Activated CD4-positive, alpha-beta memory T cell treated with anti-CD3 and anti-CD28 coated beads, Interleukin-2, amount 10 ng/mL, durations not matched to agents 7 days and 5 days (primary cell): ENCODE measurements around the gene SLC12A9. TPM values are rescaled to one million over a fixed set of nuclear protein-coding genes. Genes with fewer than 3 reads are reported as not detected.
"Not testable (repeated sequence)": the region's sequence is repeated elsewhere in the genome, so short reads cannot be mapped to it uniquely, and the experiment has no call there.

Source experiments
- CTCF ChIA-PET: fragments of 350-600 bp; sonication (Branson Sonifier 250); formaldehyde crosslinking; loops from one replicate; lab custom pipeline; 2021; ENCODE audit warnings: antibody characterized with exemption, inconsistent platforms; lab: Charles Lee
- POLR2A ChIA-PET: fragments of 350-600 bp; sonication (Branson Sonifier 250); formaldehyde crosslinking; loops from one replicate; lab custom pipeline; 2021; ENCODE audit warnings: antibody characterized with exemption; lab: Charles Lee
- DNase-seq: peaks from one replicate; pipeline ENCODE4 v3.0.0-alpha.2; 2020
- H3K27ac Mint-ChIP-seq: one replicate; pipeline ENCODE4 v1.8.0; 2021; ENCODE audit warnings: mild to moderate bottlenecking, mixed read lengths
- H3K27me3 Mint-ChIP-seq: one replicate; pipeline ENCODE4 v1.8.0; 2021; ENCODE audit warnings: mixed read lengths
- H3K36me3 Mint-ChIP-seq: one replicate; pipeline ENCODE4 v1.8.0; 2021; ENCODE audit warnings: low read depth, mixed read lengths
- H3K4me1 Mint-ChIP-seq: one replicate; pipeline ENCODE4 v1.8.0; 2021; ENCODE audit warnings: mixed read lengths
- H3K4me3 Mint-ChIP-seq: one replicate; pipeline ENCODE4 v1.8.0; 2021; ENCODE audit warnings: mild to moderate bottlenecking, mixed read lengths
- H3K9me3 Mint-ChIP-seq: one replicate; pipeline ENCODE4 v1.8.0; 2021; ENCODE audit warnings: mixed read lengths
- total RNA-seq, 2 experiments: library from RNA; stranded (reverse); gene quantifications; one replicate each; pipeline ENCODE4 v1.2.3, GENCODE V29; 2021

Gene SLC12A9
- 10 to 100 TPM; 34.0 to 36.3 TPM for total RNA-seq

GRCh38 chr7:100852048-100852872 lies at the start of gene SLC12A9:
SLC12A9 (plus strand) TSS chr7:100852713; CDS start chr7:100854198, 1,485 bp downstream.
- peak within 1 kb of the TSS; percentile 93 for H3K4me3 Mint-ChIP-seq
- CTCF ChIA-PET = interaction anchor here (0.5 to 6.9 kb wide), 29 partner anchors 10 to 424 kb away, joined by 3 to 141 read pairs (median 4); partner anchors contain the start of genes FBXO24, GIGYF1, LRCH4 and POP7
- peak within 1 kb of the TSS; percentile 49 for H3K27ac Mint-ChIP-seq
- POLR2A ChIA-PET = interaction anchor here (0.7 to 4.2 kb wide), 12 partner anchors 9 to 218 kb away, joined by 3 to 38 read pairs (median 6); partner anchors contain the start of genes POP7, SRRT and UFSP1
- no peaks in the 10 kb centered on the region for H3K27me3 Mint-ChIP-seq
- H3K36me3 Mint-ChIP-seq = peaks cover 6% of the 10 kb centered on the region
- peak; percentile 88 for DNase-seq
- H3K4me1 Mint-ChIP-seq = peaks cover 20% of the 10 kb centered on the region
- H3K9me3 Mint-ChIP-seq = no peaks in the 10 kb centered on the region

GRCh38 chr7:100802951-100803350 lies 49.6 kb upstream of the SLC12A9 start:
- no peak for DNase-seq
- H3K27me3 Mint-ChIP-seq = peaks cover 10% of the 10 kb centered on the region
- POLR2A ChIA-PET = no interaction called here
- H3K4me3 Mint-ChIP-seq = no peak overlapping the region
- H3K36me3 Mint-ChIP-seq = no peaks in the 10 kb centered on the region
- no peaks in the 10 kb centered on the region for H3K9me3 Mint-ChIP-seq
- no peak overlapping the region for H3K27ac Mint-ChIP-seq
- CTCF ChIA-PET = interaction anchor here (1.1 to 7.6 kb wide), 2 partner anchors 20 to 50 kb away, joined by 3 to 141 read pairs; partner anchors contain the start of gene SLC12A9
- peaks cover 11% of the 10 kb centered on the region for H3K4me1 Mint-ChIP-seq

GRCh38 chr7:100803398-100804161 lies 48.9 kb upstream of the SLC12A9 start:
- H3K4me3 Mint-ChIP-seq = no peak overlapping the region
- POLR2A ChIA-PET = no interaction called here
- no peaks in the 10 kb centered on the region for H3K36me3 Mint-ChIP-seq
- H3K4me1 Mint-ChIP-seq = peaks cover 11% of the 10 kb centered on the region
- no peaks in the 10 kb centered on the region for H3K9me3 Mint-ChIP-seq
- H3K27ac Mint-ChIP-seq = no peak overlapping the region
- CTCF ChIA-PET = interaction anchor here (0.7 to 7.6 kb wide), 3 partner anchors 20 to 49 kb away, joined by 3 to 141 read pairs (median 3); partner anchors contain the start of gene SLC12A9
- peak; percentile 65 for DNase-seq
- H3K27me3 Mint-ChIP-seq = peaks cover 7% of the 10 kb centered on the region

DNA sequence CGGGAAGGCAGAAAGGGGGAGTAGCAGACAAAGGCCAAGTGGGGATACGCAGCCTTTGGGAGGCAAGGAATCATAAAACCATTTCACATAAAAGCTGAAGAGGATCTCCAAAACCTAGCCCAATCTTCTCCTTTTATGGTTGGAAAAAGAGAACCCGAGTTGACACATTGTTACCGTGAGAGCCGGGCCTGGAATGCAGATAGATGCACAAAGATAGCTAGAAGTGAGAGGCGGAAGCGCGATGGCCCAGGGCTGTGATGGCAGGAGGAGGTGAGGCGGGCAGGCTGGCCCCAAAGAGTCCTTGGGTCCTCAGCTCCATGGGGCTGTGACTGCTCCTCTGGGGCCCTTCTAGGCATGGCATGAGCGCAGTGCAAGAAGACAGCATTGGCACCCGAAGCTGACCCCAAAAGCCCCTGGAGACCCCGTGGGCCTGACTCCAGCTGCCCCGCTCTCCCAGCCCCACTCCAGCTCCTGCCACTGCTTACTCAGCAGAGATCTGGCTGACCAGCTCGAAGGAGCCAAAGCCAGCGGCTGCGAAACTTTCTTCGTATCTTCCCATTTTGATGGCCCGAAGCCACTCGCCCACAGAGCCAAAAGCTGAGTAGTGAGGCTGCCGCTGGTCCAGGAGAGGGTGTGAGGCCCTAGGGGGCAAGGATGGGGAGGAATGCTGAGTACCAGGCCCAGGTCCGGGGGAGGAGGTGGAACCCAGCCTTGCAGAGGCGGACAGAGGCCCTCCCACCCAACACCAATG lies 47.7 kb upstream of the SLC12A9 start:
- CTCF ChIA-PET = interaction anchor here (7.6 kb wide), 1 partner anchor 48 kb away, joined by 141 read pairs; the partner anchor contains the start of gene SLC12A9
- H3K9me3 Mint-ChIP-seq = no peaks in the 10 kb centered on the region
- POLR2A ChIA-PET = no interaction called here
- H3K27me3 Mint-ChIP-seq = peaks cover 7% of the 10 kb centered on the region
- H3K4me3 Mint-ChIP-seq = no peak overlapping the region
- H3K4me1 Mint-ChIP-seq = peaks cover 8% of the 10 kb centered on the region
- no peak overlapping the region for H3K27ac Mint-ChIP-seq
- no peaks in the 10 kb centered on the region for H3K36me3 Mint-ChIP-seq
- DNase-seq = no peak

DNA sequence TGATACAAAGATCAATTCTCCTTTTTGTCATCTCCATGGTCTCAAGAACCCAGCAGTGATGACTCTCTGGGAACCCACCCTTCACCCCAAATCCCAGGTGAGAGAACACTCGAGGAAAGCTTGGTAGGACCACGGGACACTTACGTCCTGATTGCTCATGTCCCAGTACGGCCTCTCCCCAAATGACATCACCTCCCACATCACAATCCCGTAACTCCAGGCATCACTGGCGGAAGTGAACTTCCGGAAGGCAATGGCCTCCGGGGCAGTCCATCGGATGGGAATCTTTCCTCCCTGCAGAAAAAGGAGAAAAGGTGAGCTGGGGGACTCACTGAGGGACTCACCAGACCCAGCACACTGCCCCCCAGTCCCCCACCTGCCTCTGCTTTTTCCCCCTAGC lies 46.2 kb upstream of the SLC12A9 start:
- Mint-ChIP-seq H3K4me1 (peaks cover 8% of the 10 kb centered on the region), H3K27me3 (peaks cover 5% of the 10 kb centered on the region), H3K4me3 (no peak overlapping the region), H3K36me3 (no peaks in the 10 kb centered on the region), H3K27ac (no peak overlapping the region), H3K9me3 (no peaks in the 10 kb centered on the region)
- ChIA-PET CTCF (interaction anchor here (1.1 to 1.5 kb wide), 2 partner anchors 81 to 100 kb away, joined by 3 read pairs; partner anchors contain the start of gene POP7), POLR2A (no interaction called here)
- DNase-seq = no peak

- not testable (repeated sequence) for H3K4me1 Mint-ChIP-seq, H3K36me3 Mint-ChIP-seq, H3K27ac Mint-ChIP-seq, DNase-seq, H3K9me3 Mint-ChIP-seq, H3K27me3 Mint-ChIP-seq, H3K4me3 Mint-ChIP-seq
- ChIA-PET POLR2A (interaction anchor here (0.8 kb wide), 1 partner anchor 68 kb away, joined by 3 read pairs; the partner anchor contains the start of gene SRRT), CTCF (interaction anchor here (1.1 to 1.5 kb wide), 2 partner anchors 82 to 101 kb away, joined by 3 read pairs; partner anchors contain the start of gene POP7)
These were observed 45.6 kb upstream of the SLC12A9 start for GRCh38 chr7:100806883-100807282.

DNA sequence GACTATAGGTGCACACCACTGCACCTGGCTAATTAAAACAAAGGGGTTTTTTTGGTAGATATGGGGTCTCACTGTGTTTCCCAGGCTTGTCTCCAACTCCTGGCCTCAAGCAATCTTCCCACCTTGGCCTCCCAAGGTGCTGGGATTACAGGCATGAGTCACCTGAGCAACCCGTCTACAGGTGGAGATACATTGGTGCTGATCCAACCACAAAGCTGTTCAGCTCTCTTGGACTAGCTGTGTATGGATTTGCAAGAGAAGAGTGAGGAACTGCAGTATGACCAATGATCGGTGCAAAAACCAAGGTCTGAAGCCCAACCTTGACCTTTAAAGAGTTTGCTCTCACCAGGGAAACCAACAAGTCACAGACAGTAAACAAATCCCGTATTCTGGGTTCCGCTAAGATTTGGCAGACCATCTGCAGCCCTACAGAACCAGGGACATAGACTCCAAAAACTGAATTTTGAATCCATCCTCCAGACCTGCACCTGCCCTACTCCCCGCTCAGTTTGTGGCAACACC lies 44.1 kb upstream of the SLC12A9 start:
- H3K4me1 Mint-ChIP-seq = peaks cover 5% of the 10 kb centered on the region
- ChIA-PET CTCF (interaction anchor here (1.6 kb wide), 1 partner anchor 9 kb away, joined by 6 read pairs; no protein-coding TSS in a partner anchor), POLR2A (no interaction called here)
- H3K36me3 Mint-ChIP-seq = no peaks in the 10 kb centered on the region
- DNase-seq = no peak
- H3K27me3 Mint-ChIP-seq = peaks cover 3% of the 10 kb centered on the region
- no peak overlapping the region for H3K4me3 Mint-ChIP-seq
- no peaks in the 10 kb centered on the region for H3K9me3 Mint-ChIP-seq
- H3K27ac Mint-ChIP-seq = no peak overlapping the region

DNA sequence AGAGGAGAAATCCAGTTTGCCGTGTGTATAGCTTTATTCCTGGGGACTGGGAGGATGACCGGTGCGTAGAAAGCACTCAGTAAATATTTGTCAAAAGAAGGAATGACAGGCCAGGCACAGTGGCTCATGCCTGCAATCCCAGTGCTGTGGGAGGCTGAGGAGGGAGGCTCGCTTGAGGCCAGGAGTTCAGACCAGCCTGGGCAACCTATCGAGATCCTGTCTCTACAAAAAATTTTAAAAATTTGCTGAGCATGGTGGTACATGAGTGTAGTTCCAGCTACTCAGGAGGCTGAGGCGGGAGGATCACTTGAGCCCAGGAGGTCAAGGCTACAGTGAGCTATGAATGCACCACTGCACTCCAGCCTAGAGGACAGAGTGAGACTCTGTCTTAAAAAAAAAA lies 41.0 kb upstream of the SLC12A9 start:
- ChIA-PET POLR2A (no interaction called here), CTCF (interaction anchor here (0.6 to 1.2 kb wide), 2 partner anchors 11 to 18 kb away, joined by 3 read pairs; no protein-coding TSS in a partner anchor)
- Mint-ChIP-seq H3K9me3 (no peaks in the 10 kb centered on the region), H3K27me3 (no peaks in the 10 kb centered on the region), H3K27ac (peak overlapping the region; percentile 15), H3K4me3 (no peak overlapping the region), H3K36me3 (no peaks in the 10 kb centered on the region), H3K4me1 (no peaks in the 10 kb centered on the region)
- DNase-seq = no peak

- Mint-ChIP-seq H3K4me3 (no peak overlapping the region), H3K36me3 (no peaks in the 10 kb centered on the region), H3K4me1 (no peaks in the 10 kb centered on the region), H3K9me3 (no peaks in the 10 kb centered on the region), H3K27ac (no peak overlapping the region), H3K27me3 (no peaks in the 10 kb centered on the region)
- CTCF ChIA-PET = no interaction called here
- POLR2A ChIA-PET = no interaction called here
- no peak for DNase-seq
These were observed 39.8 kb upstream of the SLC12A9 start for GRCh38 chr7:100812729-100813128.

DNA sequence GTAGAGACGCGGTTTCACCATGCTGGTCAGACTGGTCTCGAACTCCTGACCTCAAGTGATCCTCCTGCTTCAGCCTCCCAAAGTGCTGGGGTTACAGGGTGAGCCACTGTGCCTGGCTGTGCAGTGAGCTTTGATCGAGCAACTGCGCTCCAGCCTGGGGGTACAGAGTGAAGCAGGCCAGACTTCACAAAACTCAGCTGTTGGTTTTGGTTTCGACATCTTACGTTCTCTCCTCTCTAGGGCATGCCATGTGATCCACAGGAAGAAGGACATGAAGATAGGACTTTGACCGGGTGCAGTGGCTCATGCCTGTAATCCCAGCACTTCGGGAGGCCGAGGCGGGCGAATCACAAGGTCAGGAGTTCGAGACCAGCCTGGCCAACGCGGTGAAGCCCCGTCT lies 36.0 kb upstream of the SLC12A9 start:
- CTCF ChIA-PET = interaction anchor here (1.1 kb wide), 1 partner anchor 35 kb away, joined by 5 read pairs; the partner anchor contains the start of gene SLC12A9
- POLR2A ChIA-PET, H3K36me3 Mint-ChIP-seq, H3K9me3 Mint-ChIP-seq, H3K4me3 Mint-ChIP-seq, H3K27ac Mint-ChIP-seq, H3K27me3 Mint-ChIP-seq, DNase-seq, H3K4me1 Mint-ChIP-seq: not testable (repeated sequence)

DNA sequence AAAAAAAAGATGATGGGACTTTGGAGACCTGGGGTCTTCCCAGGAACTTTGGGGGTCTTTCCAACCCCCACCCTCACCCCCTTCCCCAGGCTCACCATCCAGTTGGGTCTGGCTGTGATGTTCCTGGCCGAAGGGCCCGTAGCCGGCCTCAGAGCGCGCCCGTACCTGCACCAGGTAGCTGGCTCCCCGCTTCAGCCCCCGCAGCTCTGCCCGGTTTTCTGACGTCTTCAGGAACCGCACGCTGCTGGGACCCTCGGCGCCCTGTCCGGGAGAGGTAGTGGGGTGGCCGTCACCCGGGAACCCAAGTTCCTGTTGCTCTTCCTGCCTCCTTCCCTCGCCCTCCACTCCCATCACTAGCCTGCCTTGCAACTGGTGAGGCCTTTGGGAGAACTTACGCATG lies 35.4 kb upstream of the SLC12A9 start:
- ChIA-PET CTCF (interaction anchor here (1.1 kb wide), 1 partner anchor 35 kb away, joined by 5 read pairs; the partner anchor contains the start of gene SLC12A9), POLR2A (no interaction called here)
- H3K9me3 Mint-ChIP-seq = no peaks in the 10 kb centered on the region
- no peaks in the 10 kb centered on the region for H3K4me1 Mint-ChIP-seq
- no peak overlapping the region for H3K27ac Mint-ChIP-seq
- no peaks in the 10 kb centered on the region for H3K36me3 Mint-ChIP-seq
- no peak overlapping the region for H3K4me3 Mint-ChIP-seq
- no peak for DNase-seq
- no peaks in the 10 kb centered on the region for H3K27me3 Mint-ChIP-seq

GRCh38 chr7:100818366-100818765 lies 34.1 kb upstream of the SLC12A9 start:
- no peaks in the 10 kb centered on the region for H3K27me3 Mint-ChIP-seq
- H3K4me3 Mint-ChIP-seq = no peak overlapping the region
- no peak for DNase-seq
- H3K4me1 Mint-ChIP-seq = no peaks in the 10 kb centered on the region
- POLR2A ChIA-PET = no interaction called here
- H3K36me3 Mint-ChIP-seq = no peaks in the 10 kb centered on the region
- no peak overlapping the region for H3K27ac Mint-ChIP-seq
- CTCF ChIA-PET = no interaction called here
- no peaks in the 10 kb centered on the region for H3K9me3 Mint-ChIP-seq
